H4 (cell line): ENCODE measurements around the gene CAMTA1. TPM values are rescaled to one million over a fixed set of nuclear protein-coding genes. Genes with fewer than 3 reads are reported as not detected.

Experiments
- DNase-seq: peaks from one replicate; pipeline ENCODE4 v3.0.0-alpha.2; 2015; ENCODE audit warnings: low spot score
- total RNA-seq: library from RNA; depleted of rRNA; stranded (reverse); fragments of >200 nt; shearing (Covaris generic); gene quantifications from 2 replicates; pipeline ENCODE4 v1.2.3, GENCODE V29; 2014

The CAMTA1 gene
- total RNA-seq, 1 experiment from 2014 or later, result 98.2 TPM

DNA sequence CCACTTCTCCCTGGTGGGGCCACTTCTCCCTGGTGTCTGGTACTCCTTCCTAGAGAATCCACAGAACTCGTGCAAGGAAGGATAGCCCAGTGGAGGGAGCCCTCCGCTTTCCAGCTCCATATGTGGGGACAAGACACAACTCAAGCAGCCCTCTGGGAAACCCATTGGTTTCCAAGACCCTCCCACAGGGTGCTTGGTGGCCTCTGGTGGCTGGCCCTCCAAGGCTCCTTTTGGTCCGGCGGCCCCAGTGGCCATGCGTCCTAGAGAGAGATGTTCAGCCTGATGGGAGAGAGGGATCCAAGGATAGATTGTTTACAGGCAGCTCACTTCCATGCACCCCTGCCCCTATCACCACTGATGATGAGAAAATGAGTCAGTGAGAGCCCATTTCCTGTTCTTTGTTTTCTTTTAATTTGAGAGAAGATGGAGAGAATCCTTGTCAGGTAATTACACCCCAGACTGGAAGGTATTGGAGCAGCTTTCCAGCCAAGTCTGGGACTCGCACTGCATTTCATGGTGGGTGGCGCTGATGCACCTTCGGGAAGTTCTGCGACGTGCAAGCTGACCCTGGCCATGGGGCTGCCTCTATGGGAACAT is 499.7 kb downstream of the CAMTA1 start:
- no peak for DNase-seq

- no peak for DNase-seq
Observed at GRCh38 chr1:7285856-7286454, 500.7 kb downstream of the CAMTA1 start.

DNA sequence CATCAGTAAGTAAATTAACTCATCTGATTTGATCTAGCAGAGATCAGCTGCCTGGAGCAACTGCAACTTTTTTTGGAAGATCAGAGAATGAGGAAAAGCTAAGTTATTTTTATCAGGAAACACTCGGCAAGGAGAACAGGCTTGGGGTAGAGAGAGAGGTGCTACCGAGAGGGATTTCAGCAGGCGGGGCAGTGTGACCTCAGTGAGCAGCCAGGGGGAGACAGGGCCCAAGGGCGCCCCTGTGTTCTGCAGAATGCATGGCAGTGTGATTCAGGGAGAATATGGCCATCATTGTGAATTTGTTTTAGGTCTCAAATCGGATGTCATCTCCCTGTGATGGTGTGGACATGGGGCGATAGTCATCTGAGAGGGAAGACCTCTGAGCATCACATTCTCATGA is 501.8 kb downstream of the CAMTA1 start:
- no peak for DNase-seq

DNA sequence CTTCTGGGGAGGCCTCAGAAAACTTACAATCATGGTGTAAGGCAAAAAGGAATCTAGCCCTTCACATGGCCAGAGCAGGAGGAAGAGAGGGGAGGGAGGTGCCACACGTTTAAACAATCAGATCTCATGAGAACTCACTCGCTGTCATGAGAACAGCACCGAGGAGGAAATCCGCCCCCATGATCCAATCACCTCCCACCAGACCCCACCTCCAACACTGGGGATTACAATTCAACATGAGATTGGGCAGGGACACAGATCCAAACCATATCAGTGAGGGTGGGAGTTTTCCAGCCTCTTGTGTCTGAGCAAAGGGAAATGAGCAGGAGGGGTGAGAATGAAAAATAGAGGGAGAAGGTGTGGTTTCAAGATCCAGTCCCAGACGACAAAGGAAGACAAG is 503.7 kb downstream of the CAMTA1 start:
- DNase-seq, result no peak

- DNase-seq, result no peak
Observed at GRCh38 chr1:7289694-7290093, 504.4 kb downstream of the CAMTA1 start.

GRCh38 chr1:7290971-7291970 is 506.0 kb downstream of the CAMTA1 start:
- DNase-seq, result peak; percentile 47

DNA sequence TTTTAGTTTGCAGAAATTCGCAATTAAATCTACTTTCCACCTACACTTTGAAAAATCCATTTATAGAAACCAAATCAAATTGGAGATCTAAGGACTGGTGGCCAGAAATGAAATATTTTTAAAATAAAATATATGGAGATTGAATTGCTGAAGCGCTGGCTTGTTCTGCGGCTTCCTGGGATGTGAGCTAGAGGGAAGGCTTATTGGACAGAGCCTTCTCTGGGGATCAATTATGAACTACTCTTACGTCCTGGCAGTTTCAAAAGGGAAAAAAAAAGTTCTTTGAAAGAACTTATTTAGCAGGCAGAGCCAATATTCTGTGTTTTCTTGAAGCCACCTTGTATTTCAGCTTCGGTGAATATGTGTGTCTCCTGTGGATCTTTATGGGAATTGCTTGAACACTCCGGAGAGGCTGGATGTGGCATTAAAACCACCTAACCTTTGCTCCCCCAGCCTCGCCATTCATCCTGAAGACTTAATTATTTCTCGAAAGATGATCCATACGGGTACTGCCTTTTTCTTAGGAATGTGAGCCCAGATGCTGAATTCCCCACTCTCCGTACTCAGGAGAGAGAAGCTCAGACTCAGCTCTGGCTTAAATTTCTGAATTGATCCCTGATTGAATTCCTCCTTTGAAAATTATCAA is 506.9 kb downstream of the CAMTA1 start:
- no peak for DNase-seq

DNA sequence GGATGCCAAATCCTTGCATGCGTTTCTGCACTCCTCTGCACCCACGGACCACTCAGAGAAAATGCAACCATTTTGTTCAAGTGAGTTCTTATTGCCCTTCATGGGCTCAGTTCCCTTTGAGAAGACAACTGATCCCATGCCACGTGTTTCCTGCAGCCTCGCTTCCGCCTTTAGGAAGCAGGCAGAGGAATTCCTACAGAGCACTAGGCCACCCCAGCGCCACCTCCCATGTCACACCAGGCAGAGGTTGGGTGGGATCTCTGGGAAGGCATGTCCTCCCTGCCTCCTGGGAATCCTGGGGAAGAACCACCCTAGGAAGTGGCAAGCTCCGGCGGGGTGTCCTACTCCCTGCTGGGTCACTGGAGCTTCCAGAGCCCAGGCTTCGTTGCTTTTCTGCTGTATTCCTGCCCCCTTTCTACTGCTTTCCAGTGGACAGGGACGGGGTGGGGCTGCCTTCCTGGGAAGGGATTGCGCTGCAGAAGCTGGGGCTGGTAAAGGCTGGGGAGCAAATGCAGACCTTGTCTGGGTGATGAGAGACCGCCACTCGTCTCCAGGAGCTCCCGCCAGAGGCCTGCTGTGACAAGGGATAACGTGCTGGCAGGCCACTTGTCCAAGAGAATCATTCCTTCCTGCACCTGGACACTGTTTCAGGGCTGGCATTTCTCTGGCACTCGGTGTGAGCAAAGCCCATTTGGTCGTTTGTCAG is 507.6 kb downstream of the CAMTA1 start:
- DNase-seq, result no peak

DNA sequence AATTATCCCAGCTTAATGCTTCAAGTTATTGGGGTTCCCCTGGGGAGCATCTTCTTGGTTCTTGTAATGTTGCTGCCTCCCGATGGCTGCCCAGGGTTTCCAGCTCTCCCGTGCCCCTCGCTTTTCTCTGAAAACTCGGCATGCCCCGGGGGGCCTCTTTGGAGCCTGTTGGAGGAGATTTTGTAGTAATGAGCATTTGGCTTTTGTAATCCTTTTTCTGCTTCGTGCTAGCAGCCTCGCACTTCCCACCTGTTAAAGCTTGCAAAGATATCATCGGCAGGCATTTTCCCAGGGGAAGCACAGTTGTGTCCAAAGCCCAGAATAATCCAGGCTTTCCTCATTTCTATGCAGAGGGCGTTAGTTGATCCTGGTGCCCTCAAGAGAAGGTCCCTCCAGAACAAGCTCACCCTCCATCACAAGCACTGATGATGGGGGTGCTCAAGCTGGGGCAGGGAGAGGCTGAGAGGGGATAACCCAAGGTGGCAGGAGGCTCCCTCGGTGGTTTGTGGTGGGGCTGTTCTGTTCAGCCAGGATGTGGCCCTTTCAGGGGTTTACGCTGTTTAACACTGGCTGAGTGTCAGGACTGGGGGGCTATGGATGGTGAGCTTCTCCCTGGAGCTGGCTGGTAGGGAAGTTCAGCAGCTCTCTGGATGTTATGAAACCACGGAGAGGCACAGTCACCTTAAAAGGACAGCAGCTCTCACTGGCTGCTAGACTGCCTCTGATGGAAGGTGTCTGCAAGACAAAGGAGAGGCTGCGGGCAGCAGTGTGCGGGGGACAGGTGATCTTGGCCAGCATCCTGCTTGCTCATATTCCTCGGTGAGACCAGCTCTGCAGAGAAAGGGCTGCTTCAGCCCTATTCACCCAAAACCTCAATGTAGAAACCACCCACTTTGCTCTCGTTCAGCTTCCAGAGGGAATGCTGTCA is 508.7 kb downstream of the CAMTA1 start:
- no peak for DNase-seq

DNA sequence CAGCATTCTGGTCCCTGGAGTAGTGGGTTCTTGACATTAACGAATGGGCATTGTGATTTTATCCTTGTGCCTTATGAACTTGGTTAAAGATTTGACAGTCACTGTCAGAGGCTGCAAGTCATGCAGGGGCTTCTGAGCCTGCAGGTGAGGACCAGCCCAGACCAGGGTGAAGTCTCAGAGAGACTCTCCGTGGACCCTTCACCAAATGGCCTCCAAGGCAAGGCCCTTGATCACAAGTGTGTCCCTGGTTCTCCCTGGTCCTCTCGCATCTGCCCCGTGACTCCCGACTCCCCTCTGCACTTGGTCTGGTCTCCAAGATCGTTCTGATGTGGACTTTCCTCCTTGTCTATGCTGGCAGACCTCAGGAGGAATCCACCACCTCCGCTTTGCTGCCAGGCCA is 509.4 kb downstream of the CAMTA1 start:
- no peak for DNase-seq

DNA sequence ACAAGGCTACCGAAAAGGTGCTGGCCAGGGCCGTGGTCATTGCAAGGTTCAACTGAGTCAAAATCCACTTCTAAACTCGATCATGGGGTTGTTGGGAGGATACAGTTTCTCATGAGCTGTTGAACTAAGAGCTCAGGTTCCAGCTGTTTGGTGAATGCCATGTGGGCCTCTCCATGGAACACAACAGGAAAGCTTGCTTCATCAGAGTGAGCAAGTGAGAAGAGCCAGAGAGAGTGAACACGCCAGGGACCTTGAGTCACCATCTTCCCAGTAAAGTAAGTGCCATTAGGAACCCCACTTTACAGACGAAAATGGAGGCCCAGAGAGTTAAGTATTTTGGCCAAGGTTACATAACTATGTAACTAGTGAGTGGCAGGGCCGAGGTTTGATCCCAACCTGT is 510.7 kb downstream of the CAMTA1 start:
- DNase-seq, result no peak

DNA sequence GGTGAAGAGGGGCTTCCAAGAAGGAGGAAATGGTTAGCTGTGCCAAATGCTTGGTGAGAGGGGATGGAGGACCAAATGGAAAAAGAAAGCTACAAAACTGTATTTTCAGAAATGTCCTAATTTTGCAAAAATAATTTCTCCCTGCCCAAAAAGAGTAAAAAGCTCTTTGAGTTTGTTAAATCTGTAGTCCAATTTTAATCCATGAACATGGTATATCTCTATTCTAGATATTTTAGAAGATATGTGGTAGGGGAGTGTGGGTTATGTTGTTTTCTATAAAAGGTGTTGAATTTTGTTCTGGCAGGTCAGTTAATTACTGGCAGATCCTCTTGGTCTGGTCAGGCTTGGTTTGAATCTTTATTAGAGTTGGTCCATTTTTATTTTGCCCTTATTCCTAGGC is 511.7 kb downstream of the CAMTA1 start:
- no peak for DNase-seq

DNA sequence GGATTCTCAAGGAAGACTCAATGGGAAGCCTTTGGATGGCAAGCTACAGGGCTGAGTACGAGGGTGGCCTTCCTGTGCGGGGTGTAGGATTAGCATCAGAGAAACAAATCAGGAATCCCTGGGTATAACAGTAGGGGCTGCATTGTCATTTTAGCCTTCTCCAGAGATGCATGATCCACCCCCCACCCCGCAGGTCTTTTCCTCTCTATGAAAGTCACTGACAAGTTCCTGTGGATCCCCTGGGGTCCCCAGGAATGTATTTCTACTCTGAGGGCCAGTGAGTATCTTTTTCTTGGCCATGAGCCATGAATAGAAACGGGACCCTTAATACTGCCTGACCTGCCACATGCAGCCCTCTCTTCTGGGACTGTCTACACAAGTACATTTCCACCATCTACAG is 512.9 kb downstream of the CAMTA1 start:
- no peak for DNase-seq

GRCh38 chr1:7298749-7299151 is 513.5 kb downstream of the CAMTA1 start:
- DNase-seq, result peak; percentile 11

DNA sequence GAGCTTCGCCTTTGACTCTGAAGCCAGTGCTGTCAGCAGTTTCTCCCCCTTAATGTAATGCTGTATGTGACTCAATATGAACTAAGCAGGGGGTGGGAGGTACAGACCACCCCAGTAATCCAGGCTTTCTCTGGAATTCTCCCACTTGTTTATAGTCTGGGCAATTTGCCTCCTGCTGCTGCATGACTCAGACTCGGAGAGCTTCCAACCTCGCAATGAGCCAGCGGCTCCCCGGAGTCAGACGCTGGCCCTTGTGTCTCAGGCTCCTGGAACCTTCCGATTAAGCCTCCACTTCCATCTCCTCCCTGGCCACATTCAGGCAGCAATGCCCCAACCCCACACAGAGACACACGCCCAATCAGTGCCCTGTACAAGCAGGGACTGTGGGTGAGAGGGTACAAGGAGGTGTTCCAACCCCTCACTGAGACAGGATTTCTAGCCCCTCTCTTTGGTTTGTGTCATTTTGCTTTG is 514.1 kb downstream of the CAMTA1 start:
- DNase-seq, result peak; percentile 87

- DNase-seq, result peak; percentile 52
Observed at GRCh38 chr1:7299994-7300393, 514.7 kb downstream of the CAMTA1 start.

DNA sequence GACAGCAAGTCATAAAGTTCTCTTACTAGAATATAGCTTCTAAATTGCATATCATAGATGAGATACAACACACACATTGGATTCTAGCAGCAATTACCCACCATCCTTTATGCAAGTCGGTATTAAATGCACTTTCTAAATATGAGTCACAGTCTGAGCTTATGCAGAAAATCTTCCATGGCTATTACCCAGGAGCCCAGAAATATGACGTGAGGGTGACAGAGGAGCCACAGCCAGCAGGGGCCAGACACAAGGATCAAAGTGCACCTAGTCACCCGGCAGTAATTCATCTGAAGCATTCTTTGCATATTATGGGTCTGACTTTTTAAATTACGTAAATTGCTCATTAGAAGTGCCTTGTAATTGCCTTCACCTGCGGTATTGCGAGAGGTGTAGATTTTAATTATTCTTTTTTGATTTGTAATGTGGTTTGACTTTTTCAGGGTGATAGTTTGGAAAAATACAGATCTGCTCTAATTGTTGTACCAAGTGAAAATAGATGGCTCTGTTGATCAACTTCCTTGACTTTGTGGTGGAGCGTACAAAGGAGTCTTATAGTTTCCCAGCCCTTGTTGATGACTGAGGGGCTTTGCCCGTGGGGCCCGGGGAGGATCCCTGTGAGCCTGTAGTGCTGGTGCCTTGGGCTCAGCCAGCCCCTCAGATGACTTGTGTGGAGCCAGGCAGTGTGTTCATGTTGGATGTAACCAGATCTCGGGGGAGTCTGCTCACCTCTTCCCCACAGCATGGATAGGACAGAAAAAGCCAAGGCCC is 515.8 kb downstream of the CAMTA1 start:
- DNase-seq, result peak; percentile 62

GRCh38 chr1:7301664-7301981 is 516.4 kb downstream of the CAMTA1 start:
- DNase-seq, result no peak

DNA sequence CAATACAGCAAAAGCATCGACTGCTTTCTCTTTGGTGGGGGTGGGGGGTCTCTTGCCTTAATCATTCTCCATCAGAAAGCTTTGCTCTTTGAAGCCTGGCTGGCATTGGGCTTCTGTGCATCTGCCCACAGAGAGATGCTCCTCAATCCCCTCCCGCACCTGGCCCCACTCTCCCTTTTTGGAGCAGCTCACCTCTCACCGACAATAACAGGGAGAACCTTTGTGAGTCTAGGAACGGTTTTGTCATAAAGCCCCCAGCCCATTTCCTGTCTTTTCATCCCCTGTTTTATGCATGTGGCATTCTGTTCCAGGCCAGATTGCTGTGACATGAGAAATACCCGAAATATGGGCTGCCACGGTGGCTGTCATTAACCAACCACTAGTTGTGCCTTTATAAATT is 516.9 kb downstream of the CAMTA1 start:
- no peak for DNase-seq

GRCh38 chr1:7302873-7303272 is 517.6 kb downstream of the CAMTA1 start:
- no peak for DNase-seq
